ENCODE measurements around the gene MNT.

The MNT gene

GRCh38 chr17:2427215-2427614, 26.4 kb upstream of the MNT start:
- no peak overlapping the region for H3K27ac ChIP-seq (replicated peaks)
- no peak for DNase-seq (ENCODE audit: low read depth in 1 of 2, low spot score in 1 of 2)
- H3K4me3 ChIP-seq (replicated peaks; ENCODE audit: insufficient read depth, low read length): no peak overlapping the region
- TF ChIP-seq GABPA (IDR thresholded peaks at IDR 0.05; ENCODE audit: low read depth) (no peak), CTCF (IDR thresholded peaks at IDR 0.05; ENCODE audit: insufficient read depth, low read length) (no peak), POLR2AphosphoS5 (IDR thresholded peaks at IDR 0.05; ENCODE audit: low read depth) (no peak), SPI1 (IDR thresholded peaks at IDR 0.05; ENCODE audit: borderline replicate concordance, low read depth) (no peak), REST (IDR thresholded peaks at IDR 0.05; ENCODE audit: insufficient replicate concordance, low read depth) (no peak)
- no peaks in the 10 kb centered on the region for H3K27me3 ChIP-seq (ENCODE audit: insufficient read depth, poor library complexity, severe bottlenecking)

- Histone ChIP-seq H3K4me3 (replicated peaks; ENCODE audit: insufficient read depth, low read length) (no peak overlapping the region), H3K27me3 (ENCODE audit: insufficient read depth, poor library complexity, severe bottlenecking) (no peaks in the 10 kb centered on the region), H3K27ac (replicated peaks) (no peak overlapping the region)
- DNase-seq (ENCODE audit: low read depth in 1 of 2, low spot score in 1 of 2): no peak
- TF ChIP-seq GABPA (IDR thresholded peaks at IDR 0.05; ENCODE audit: low read depth) (no peak), SPI1 (IDR thresholded peaks at IDR 0.05; ENCODE audit: borderline replicate concordance, low read depth) (no peak), CTCF (IDR thresholded peaks at IDR 0.05; ENCODE audit: insufficient read depth, low read length) (no peak), REST (IDR thresholded peaks at IDR 0.05; ENCODE audit: insufficient replicate concordance, low read depth) (no peak), POLR2AphosphoS5 (IDR thresholded peaks at IDR 0.05; ENCODE audit: low read depth) (no peak)
These were observed 22.4 kb upstream of the MNT start for GRCh38 chr17:2423271-2423670.

GRCh38 chr17:2421315-2422147, 20.7 kb upstream of the MNT start:
- no peak for DNase-seq (ENCODE audit: low read depth in 1 of 2, low spot score in 1 of 2)
- Histone ChIP-seq H3K27ac (replicated peaks) (no peak overlapping the region), H3K4me3 (replicated peaks; ENCODE audit: insufficient read depth, low read length) (no peak overlapping the region), H3K27me3 (ENCODE audit: insufficient read depth, poor library complexity, severe bottlenecking) (no peaks in the 10 kb centered on the region)
- TF ChIP-seq GABPA (IDR thresholded peaks at IDR 0.05; ENCODE audit: low read depth): no peak
- TF ChIP-seq SPI1 (IDR thresholded peaks at IDR 0.05; ENCODE audit: borderline replicate concordance, low read depth): no peak
- TF ChIP-seq POLR2AphosphoS5 (IDR thresholded peaks at IDR 0.05; ENCODE audit: low read depth): no peak
- TF ChIP-seq REST (IDR thresholded peaks at IDR 0.05; ENCODE audit: insufficient replicate concordance, low read depth): no peak
- no peak for TF ChIP-seq CTCF (IDR thresholded peaks at IDR 0.05; ENCODE audit: insufficient read depth, low read length)
